OCI-LY1 (cell line): ENCODE results near the gene NLRC3.

Source experiments
- H2AFZ ChIP-seq: fragments of 200-600 bp; sonication (generic), shearing (Covaris generic); 2 replicates; pipeline ENCODE4 v1.6.0; 2014; ENCODE audit warnings: antibody characterized with exemption, mild to moderate bottlenecking, low read length
- H3F3A ChIP-seq: fragments of 200-600 bp; sonication (generic), shearing (Covaris generic); 2 replicates; pipeline ENCODE4 v1.6.0; 2014; ENCODE audit warnings: mild to moderate bottlenecking, antibody characterized with exemption, low read length, moderate library complexity; ENCODE audit not compliant: insufficient read depth
- H3K27ac ChIP-seq: fragments of 200-600 bp; sonication (generic); 2 replicates; pipeline ENCODE4 v1.5.1; 2014; ENCODE audit warnings: low read length, mixed run types, mild to moderate bottlenecking, low read depth; ENCODE audit not compliant: poor library complexity, severe bottlenecking
- H3K27me3 ChIP-seq: fragments of 200-600 bp; sonication (generic); 2 replicates; pipeline ENCODE4 v1.6.0; 2014; ENCODE audit warnings: antibody characterized with exemption, mild to moderate bottlenecking, low read length, moderate library complexity; ENCODE audit not compliant: insufficient read depth
- H3K36me3 ChIP-seq: fragments of 200-600 bp; sonication (generic); 2 replicates; pipeline ENCODE4 v1.6.1; 2014; ENCODE audit warnings: mild to moderate bottlenecking, antibody characterized with exemption, low read length, moderate library complexity, mixed read lengths; ENCODE audit not compliant: insufficient read depth
- H3K4me1 ChIP-seq: fragments of 200-600 bp; sonication (generic); 2 replicates; pipeline ENCODE4 v1.5.1; 2014; ENCODE audit warnings: mild to moderate bottlenecking, low read length, moderate library complexity; ENCODE audit not compliant: insufficient read depth, severe bottlenecking
- H3K4me2 ChIP-seq: fragments of 200-600 bp; sonication (generic), shearing (Covaris generic); 2 replicates; pipeline ENCODE4 v1.6.1; 2014; ENCODE audit warnings: low read length
- H3K4me3 ChIP-seq: fragments of 200-600 bp; sonication (generic); 2 replicates; pipeline ENCODE4 v1.5.1; 2014; ENCODE audit warnings: low read length, low read depth, mild to moderate bottlenecking, mixed read lengths; ENCODE audit not compliant: poor library complexity, severe bottlenecking
- H3K79me2 ChIP-seq: fragments of 200-600 bp; shearing (Covaris generic); 2 replicates; pipeline ENCODE4 v1.6.1; 2016; ENCODE audit warnings: mixed run types, low read length, mixed read lengths; ENCODE audit not compliant: insufficient read depth
- H3K9ac ChIP-seq: fragments of 200-600 bp; sonication (generic), shearing (Covaris generic); 2 replicates; pipeline ENCODE4 v1.6.1; 2014; ENCODE audit warnings: mild to moderate bottlenecking, low read length, mixed read lengths
- H3K9me2 ChIP-seq: fragments of 200-600 bp; sonication (generic), shearing (Covaris generic); 2 replicates; pipeline ENCODE4 v1.6.1; 2014; ENCODE audit warnings: low read depth, mild to moderate bottlenecking, low read length, mixed read lengths
- H3K9me3 ChIP-seq: fragments of 200-600 bp; shearing (Covaris generic); 2 replicates; pipeline ENCODE4 v1.6.1; 2014; ENCODE audit warnings: low read length, mixed read lengths
- H4K20me1 ChIP-seq: fragments of 200-600 bp; sonication (generic), shearing (Covaris generic); 2 replicates; pipeline ENCODE4 v1.6.0; 2016; ENCODE audit warnings: mild to moderate bottlenecking, low read length; ENCODE audit not compliant: insufficient read depth
- CTCF ChIP-seq: fragments of 200-600 bp; sonication (generic), shearing (Covaris generic); IDR thresholded peaks from 2 replicates; pipeline ENCODE4 v1.5.1; 2017; ENCODE audit warnings: mild to moderate bottlenecking, antibody characterized with exemption, low read length, moderate library complexity, mixed read lengths
- EZH2 ChIP-seq: fragments of 200-600 bp; sonication (generic), shearing (Covaris generic); IDR thresholded peaks from 2 replicates; pipeline ENCODE4 v1.8.0; 2017; ENCODE audit warnings: borderline replicate concordance, mixed run types, mild to moderate bottlenecking, antibody characterized with exemption, low read length, moderate library complexity, mixed read lengths

The NLRC3 gene

GRCh38 chr16:3546986-3547682, 30.1 kb downstream of the NLRC3 start:
- Histone ChIP-seq H2AFZ (no peak overlapping the region), H3K9ac (no peak overlapping the region), H4K20me1 (no peaks in the 10 kb centered on the region), H3K4me3 (no peak overlapping the region), H3K27ac (no peak overlapping the region), H3K4me2 (no peak overlapping the region), H3F3A (no peaks in the 10 kb centered on the region), H3K36me3 (peaks cover 22% of the 10 kb centered on the region), H3K79me2 (no peaks in the 10 kb centered on the region), H3K4me1 (no peaks in the 10 kb centered on the region), H3K9me2 (no peaks in the 10 kb centered on the region), H3K9me3 (no peaks in the 10 kb centered on the region), H3K27me3 (no peaks in the 10 kb centered on the region)
- no peak for TF ChIP-seq EZH2
- TF ChIP-seq CTCF: no peak

- no peaks in the 10 kb centered on the region for H3K27me3 ChIP-seq
- TF ChIP-seq EZH2 (no peak), CTCF (no peak)
- H3K4me2 ChIP-seq: no peak overlapping the region
- peaks cover 4% of the 10 kb centered on the region; the same call in 1 of the 2 replicates for H3K36me3 ChIP-seq
- no peak overlapping the region for H3K4me3 ChIP-seq
- H3K27ac ChIP-seq: no peak overlapping the region
- no peak overlapping the region for H2AFZ ChIP-seq
- H4K20me1 ChIP-seq: no peaks in the 10 kb centered on the region
- no peaks in the 10 kb centered on the region for H3K9me2 ChIP-seq
- no peaks in the 10 kb centered on the region for H3K9me3 ChIP-seq
- H3K79me2 ChIP-seq: no peaks in the 10 kb centered on the region
- no peak overlapping the region for H3K9ac ChIP-seq
- peaks cover 7% of the 10 kb centered on the region for H3K4me1 ChIP-seq
- no peaks in the 10 kb centered on the region for H3F3A ChIP-seq
Observed at GRCh38 chr16:3542601-3543373, 34.4 kb downstream of the NLRC3 start.

- Histone ChIP-seq H3K4me1 (peaks cover 14% of the 10 kb centered on the region), H4K20me1 (no peaks in the 10 kb centered on the region), H3F3A (no peaks in the 10 kb centered on the region), H3K4me3 (no peak overlapping the region), H3K4me2 (no peak overlapping the region), H2AFZ (no peak overlapping the region), H3K9me2 (no peaks in the 10 kb centered on the region), H3K79me2 (no peaks in the 10 kb centered on the region), H3K36me3 (peaks cover 4% of the 10 kb centered on the region; the same call in 1 of the 2 replicates), H3K9me3 (no peaks in the 10 kb centered on the region), H3K9ac (no peak overlapping the region), H3K27me3 (no peaks in the 10 kb centered on the region), H3K27ac (no peak overlapping the region)
- TF ChIP-seq CTCF: no peak
- TF ChIP-seq EZH2: no peak
Observed at GRCh38 chr16:3541527-3542155, 35.6 kb downstream of the NLRC3 start.
